CD4-positive, alpha-beta T cell treated with Interleukin-21 for 1 hour (primary cell): ENCODE results near the gene RETREG3.
"Not testable (repeated sequence)": the region's sequence is repeated elsewhere in the genome, so short reads cannot be mapped to it uniquely, and the experiment has no call there.

Experiments
- DNase-seq: peaks from one replicate; pipeline ENCODE4 v3.0.0-alpha.2; 2020

RETREG3 gene

GRCh38 chr17:42609182-42609813, at the start of gene RETREG3, which contains the start of gene TUBG1:
TSS of gene RETREG3 (minus strand) at chr17:42609374. CDS start at chr17:42609324, 50 bp downstream.
TSS of gene TUBG1 (plus strand) at chr17:42609683. CDS start at chr17:42609738, 55 bp downstream.
- peak; percentile 99 for DNase-seq

- DNase-seq: no peak
Observed at GRCh38 chr17:42657824-42658588, 48.8 kb upstream of the RETREG3 start.

- DNase-seq: no peak
Observed at GRCh38 chr17:42655528-42655927, 46.4 kb upstream of the RETREG3 start.

- DNase-seq: no peak
Observed at GRCh38 chr17:42653179-42654124, 44.3 kb upstream of the RETREG3 start.

- DNase-seq: no peak
Observed at GRCh38 chr17:42651392-42651791, 42.2 kb upstream of the RETREG3 start.

- DNase-seq: no peak
Observed at GRCh38 chr17:42647778-42648177, 38.6 kb upstream of the RETREG3 start.

GRCh38 chr17:42642336-42642735, 33.2 kb upstream of the RETREG3 start:
- DNase-seq: no peak

GRCh38 chr17:42640121-42640520, 30.9 kb upstream of the RETREG3 start:
- no peak for DNase-seq

- no peak for DNase-seq
Observed at GRCh38 chr17:42639525-42640113, 30.4 kb upstream of the RETREG3 start.

- DNase-seq: no peak
Observed at GRCh38 chr17:42632949-42633444, 23.8 kb upstream of the RETREG3 start.

- no peak for DNase-seq
Observed at GRCh38 chr17:42629411-42630009, 20.3 kb upstream of the RETREG3 start.

GRCh38 chr17:42627032-42627764, 18.0 kb upstream of the RETREG3 start:
- not testable (repeated sequence) for DNase-seq

- no peak for DNase-seq
Observed at GRCh38 chr17:42623732-42624596, 14.8 kb upstream of the RETREG3 start.

GRCh38 chr17:42623271-42623670, 14.1 kb upstream of the RETREG3 start:
- no peak for DNase-seq

GRCh38 chr17:42621987-42622386, 12.8 kb upstream of the RETREG3 start:
- not testable (repeated sequence) for DNase-seq

- no peak for DNase-seq
Observed at GRCh38 chr17:42618442-42619150, 9.4 kb upstream of the RETREG3 start.

GRCh38 chr17:42617956-42618431, 8.8 kb upstream of the RETREG3 start:
- no peak for DNase-seq

- DNase-seq: no peak
Observed at GRCh38 chr17:42613699-42614295, 4.6 kb upstream of the RETREG3 start.

- no peak for DNase-seq
Observed at GRCh38 chr17:42612013-42612412, 2.8 kb upstream of the RETREG3 start.
